ENCODE data around the gene DPP7.
A peak's percentile ranks its signal among the peaks of the same experiment; 100 is the strongest.

Gene DPP7

DNA sequence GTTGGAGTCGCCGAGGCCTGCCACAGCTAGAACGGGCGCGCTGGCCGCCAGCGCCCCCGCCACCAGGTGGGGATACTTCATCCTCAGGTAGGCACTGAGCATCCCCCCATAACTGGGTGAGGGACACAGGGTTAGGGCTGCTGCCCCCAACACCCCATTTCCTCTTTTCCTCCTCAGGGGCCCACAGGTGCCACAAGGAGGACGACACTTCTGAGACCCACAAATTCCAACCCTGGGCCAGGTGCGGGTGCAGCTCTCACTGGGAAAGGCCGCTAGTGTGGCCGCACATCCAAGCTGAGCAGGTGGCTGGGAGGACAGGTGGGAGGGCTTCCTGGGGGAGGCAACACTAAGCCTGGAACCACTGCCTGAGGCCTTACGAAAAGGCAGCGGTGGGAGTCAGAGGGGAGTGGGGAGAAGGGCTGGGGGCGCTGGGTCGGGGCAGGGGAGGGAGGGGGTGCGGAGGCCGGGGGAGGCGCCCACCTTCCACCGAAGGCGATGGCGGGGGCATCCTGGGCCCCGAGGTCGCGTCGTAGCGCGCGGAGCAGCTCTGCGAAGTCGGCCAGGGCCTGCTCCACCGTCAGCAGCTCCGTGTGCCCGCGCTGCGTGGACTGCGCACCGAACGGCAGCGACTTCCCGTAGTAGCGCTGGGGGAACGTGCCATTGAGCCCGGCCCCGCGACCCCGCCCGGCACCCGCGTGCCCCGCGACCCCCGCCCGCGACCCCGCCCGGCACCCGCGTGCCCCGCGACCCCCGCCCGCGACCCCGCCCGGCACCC, 961 bp downstream of the DPP7 start:
- no peaks in the 10 kb centered on the region for H3K9me3 Mint-ChIP-seq
- peaks cover 43% of the 10 kb centered on the region for H3K27me3 Mint-ChIP-seq (ENCODE audit: low read depth, poor library complexity)
- H3K4me1 Mint-ChIP-seq, result no peaks in the 10 kb centered on the region
- H3K4me3 Mint-ChIP-seq, result peak overlapping the region; percentile 28
- H3K27ac Mint-ChIP-seq, result no peak overlapping the region
- TF ChIP-seq, protein P1, sequence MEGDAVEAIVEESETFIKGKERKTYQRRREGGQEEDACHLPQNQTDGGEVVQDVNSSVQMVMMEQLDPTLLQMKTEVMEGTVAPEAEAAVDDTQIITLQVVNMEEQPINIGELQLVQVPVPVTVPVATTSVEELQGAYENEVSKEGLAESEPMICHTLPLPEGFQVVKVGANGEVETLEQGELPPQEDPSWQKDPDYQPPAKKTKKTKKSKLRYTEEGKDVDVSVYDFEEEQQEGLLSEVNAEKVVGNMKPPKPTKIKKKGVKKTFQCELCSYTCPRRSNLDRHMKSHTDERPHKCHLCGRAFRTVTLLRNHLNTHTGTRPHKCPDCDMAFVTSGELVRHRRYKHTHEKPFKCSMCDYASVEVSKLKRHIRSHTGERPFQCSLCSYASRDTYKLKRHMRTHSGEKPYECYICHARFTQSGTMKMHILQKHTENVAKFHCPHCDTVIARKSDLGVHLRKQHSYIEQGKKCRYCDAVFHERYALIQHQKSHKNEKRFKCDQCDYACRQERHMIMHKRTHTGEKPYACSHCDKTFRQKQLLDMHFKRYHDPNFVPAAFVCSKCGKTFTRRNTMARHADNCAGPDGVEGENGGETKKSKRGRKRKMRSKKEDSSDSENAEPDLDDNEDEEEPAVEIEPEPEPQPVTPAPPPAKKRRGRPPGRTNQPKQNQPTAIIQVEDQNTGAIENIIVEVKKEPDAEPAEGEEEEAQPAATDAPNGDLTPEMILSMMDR (IDR thresholded peaks at IDR 0.05), result no peak
- H3K36me3 Mint-ChIP-seq (ENCODE audit: low read depth), result no peaks in the 10 kb centered on the region
- no peak for DNase-seq

DNA sequence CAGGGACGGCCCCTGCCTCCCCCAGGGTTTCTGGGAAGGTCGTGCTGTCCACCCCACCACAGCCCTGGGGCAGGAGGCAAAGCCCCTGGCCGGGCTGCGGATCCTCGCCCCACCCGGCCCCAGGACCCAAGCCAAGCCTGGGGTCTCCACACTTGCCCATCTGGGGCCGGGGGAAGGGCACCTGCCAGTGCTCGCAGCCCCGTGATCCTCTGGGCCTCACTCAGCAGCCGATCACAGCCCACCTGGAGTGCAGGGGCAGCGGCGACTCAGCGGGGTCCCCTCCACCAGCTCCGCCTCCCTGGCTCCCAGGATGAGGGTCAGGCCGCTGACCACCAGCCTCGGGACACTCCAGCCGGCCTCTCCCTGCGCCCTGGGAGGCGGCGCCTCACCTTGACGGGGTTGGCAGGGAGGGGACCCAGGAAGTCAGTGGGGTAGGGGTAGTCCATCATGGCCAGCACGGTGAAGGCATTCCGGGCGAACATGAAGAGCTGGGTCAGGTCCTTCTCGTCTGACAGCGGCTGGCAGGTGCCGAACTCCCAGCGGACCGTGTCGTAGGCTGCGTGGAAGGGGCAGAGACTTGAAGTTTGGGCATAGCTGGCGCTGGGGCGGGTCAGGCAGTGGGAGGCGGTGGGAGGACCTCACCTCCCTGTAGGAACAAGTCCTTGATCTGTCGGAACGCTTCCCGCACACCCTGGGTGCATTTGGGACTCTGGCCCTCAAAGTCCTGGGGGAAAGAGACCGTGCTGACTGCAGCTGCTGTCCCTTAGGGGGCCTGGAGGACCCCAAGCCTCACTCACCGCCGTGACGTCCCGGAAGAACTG, 1.8 kb downstream of the DPP7 start:
- no peaks in the 10 kb centered on the region for H3K9me3 Mint-ChIP-seq
- no peak overlapping the region for H3K27ac Mint-ChIP-seq
- H3K4me3 Mint-ChIP-seq, result peak overlapping the region; percentile 36
- no peaks in the 10 kb centered on the region for H3K4me1 Mint-ChIP-seq
- H3K36me3 Mint-ChIP-seq (ENCODE audit: low read depth), result no peaks in the 10 kb centered on the region
- TF ChIP-seq, protein P1 (IDR thresholded peaks at IDR 0.05), result no peak
- no peak for DNase-seq
- peaks cover 40% of the 10 kb centered on the region for H3K27me3 Mint-ChIP-seq (ENCODE audit: low read depth, poor library complexity)

DNA sequence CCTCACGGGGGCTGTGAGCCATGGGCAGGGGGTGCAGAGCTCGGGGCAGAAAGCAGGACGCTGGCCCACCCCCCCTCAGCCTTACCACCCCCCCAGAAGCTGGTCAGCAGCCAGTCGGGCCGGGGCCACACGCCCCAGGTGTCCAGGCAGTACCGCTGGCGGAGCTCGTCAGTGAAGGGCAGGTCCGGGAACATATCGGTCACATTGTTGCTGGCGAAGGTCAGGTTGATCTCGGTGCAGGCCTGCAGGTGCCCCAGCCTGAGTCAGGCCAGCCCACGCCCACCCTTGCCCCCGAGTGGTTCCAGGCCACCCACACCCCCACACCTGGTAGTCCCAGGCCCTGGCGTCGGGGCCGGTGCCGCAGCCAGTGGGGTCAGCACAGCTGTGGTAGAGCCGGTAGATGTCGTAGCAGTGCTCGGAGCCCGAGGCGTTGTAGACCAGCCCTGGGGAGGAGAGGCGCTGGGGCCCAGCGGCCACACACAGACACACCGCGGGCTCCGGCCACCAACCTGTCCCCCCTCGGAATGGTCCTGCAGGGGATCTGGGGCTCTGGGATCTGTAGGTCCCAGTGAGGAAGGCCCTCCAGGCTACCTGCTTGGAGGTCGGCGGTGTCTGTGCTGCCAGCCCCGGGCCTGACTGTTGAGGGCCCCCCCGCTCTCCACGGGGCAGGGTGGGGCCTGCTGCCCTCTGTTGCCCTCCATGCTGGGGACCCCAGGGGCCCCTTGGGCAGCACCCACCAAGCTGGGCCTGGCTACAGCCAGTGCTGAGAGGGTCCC, 2.6 kb downstream of the DPP7 start:
- H3K9me3 Mint-ChIP-seq, result no peaks in the 10 kb centered on the region
- H3K4me3 Mint-ChIP-seq, result no peak overlapping the region
- H3K4me1 Mint-ChIP-seq, result no peaks in the 10 kb centered on the region
- peaks cover 32% of the 10 kb centered on the region for H3K27me3 Mint-ChIP-seq (ENCODE audit: low read depth, poor library complexity)
- no peak overlapping the region for H3K27ac Mint-ChIP-seq
- TF ChIP-seq, protein P1 (IDR thresholded peaks at IDR 0.05), result no peak
- no peaks in the 10 kb centered on the region for H3K36me3 Mint-ChIP-seq (ENCODE audit: low read depth)
- DNase-seq, result no peak

DNA sequence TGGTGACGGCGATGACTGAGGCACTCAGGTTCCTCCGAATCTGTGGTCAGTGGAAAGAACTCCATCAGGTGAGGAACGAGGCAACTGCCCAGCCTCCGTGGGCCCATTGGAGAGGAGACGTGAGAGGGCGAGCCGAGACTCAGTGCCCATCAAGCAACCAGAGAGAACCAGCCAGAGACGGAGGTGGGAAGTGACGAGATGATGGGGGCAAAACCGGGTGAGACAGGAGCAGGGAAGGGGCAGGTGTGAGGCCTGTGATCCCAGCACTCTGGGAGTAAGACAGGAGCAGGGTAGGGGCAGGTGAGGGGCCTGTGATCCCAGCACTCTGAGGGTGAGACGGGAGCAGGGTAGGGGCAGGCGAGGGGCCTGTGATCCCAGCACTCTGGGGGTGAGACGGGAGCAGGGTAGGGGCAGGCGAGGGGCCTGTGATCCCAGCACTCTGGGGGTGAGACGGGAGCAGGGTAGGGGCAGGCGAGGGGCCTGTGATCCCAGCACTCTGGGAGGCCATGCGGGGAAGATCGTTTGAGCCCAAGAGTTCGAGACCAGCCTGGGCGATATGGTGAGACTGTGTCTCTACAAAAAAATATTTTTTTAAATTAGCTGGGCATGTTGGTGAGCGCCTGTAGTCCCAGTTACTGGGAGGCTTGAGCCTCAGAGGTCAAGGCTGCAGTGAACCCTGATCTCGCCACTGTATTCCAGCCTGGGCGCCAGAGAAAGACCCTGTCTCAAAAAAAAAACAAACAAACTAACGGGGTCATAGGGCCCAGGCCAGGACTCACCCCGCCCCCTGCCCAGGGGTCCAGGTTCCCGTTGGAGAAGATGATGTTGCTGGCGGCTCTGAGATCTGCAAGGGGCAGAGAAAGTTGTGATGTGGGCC, 3.4 kb downstream of the DPP7 start:
- TF ChIP-seq, protein P1 (IDR thresholded peaks at IDR 0.05), result no peak
- H3K4me1 Mint-ChIP-seq, result no peaks in the 10 kb centered on the region
- no peaks in the 10 kb centered on the region for H3K36me3 Mint-ChIP-seq (ENCODE audit: low read depth)
- H3K9me3 Mint-ChIP-seq, result no peaks in the 10 kb centered on the region
- H3K4me3 Mint-ChIP-seq, result no peak overlapping the region
- peaks cover 24% of the 10 kb centered on the region for H3K27me3 Mint-ChIP-seq (ENCODE audit: low read depth, poor library complexity)
- no peak overlapping the region for H3K27ac Mint-ChIP-seq
- no peak for DNase-seq

DNA sequence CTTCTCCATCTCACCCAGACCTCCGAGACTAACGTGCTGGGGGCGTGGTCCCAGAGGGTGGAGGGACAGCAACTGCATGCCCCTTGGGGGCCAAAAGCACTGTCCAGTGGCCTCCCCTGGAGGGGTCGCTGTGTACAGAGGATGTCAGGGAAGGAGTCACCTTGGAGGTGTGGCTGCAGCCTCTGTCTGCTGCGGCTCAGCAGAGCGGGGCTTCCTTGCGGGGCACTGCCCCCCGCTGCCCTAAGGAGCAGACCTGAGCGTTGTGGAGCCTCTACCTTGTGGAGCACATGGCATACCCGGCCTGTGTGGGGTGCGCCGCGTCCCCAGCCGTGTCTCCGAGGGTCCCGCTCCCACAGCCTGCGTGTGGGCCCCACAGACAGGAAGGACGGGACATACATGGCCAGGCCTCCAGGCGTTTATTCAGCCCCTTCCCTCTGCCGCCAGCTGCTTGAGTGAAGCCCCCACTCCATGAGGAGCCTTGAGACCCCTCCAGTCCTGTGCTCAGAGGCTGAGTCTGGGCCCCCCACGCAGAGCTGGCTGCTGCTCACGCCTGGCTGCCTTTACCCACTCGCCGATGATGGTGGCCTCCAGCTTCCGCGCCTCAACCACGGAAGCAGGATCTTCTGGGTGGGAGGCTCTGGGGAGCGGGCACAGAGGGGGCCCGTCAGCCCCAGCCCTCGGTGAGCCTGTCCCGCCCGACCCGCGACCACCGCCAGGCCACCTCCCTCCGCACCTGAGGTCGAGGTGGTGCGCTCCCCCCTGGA, 4.2 kb downstream of the DPP7 start:
- Mint-ChIP-seq H3K4me1 (no peaks in the 10 kb centered on the region), H3K4me3 (no peak overlapping the region), H3K27me3 (ENCODE audit: low read depth, poor library complexity) (peaks cover 16% of the 10 kb centered on the region), H3K27ac (no peak overlapping the region), H3K9me3 (no peaks in the 10 kb centered on the region), H3K36me3 (ENCODE audit: low read depth) (no peaks in the 10 kb centered on the region)
- TF ChIP-seq, protein P1 (IDR thresholded peaks at IDR 0.05), result no peak
- DNase-seq, result no peak

Measured in nephron progenitor cell (in vitro differentiated cells).